ENCODE results near the gene MKKS. TPM values are rescaled to one million over a fixed set of nuclear protein-coding genes. Genes with fewer than 3 reads are reported as not detected.

The MKKS gene
- total and polyA plus RNA-seq, 2 donors (not counting 1 experiment from before 2014, with no cell fraction given), result 6.0 to 12.6 TPM

- H3K9me3 Mint-ChIP-seq (ENCODE audit: insufficient read depth), result no peaks in the 10 kb centered on the region
- H3K27ac Mint-ChIP-seq, result no peak overlapping the region
- Histone ChIP-seq H3K36me3 (replicated peaks in 1 of 2; ENCODE audit: control extremely low read depth in 1 of 2, control insufficient read depth in 1 of 2, extremely low read depth in 1 of 2, insufficient read depth in 2 of 2, low read length in 1 of 2) (no peaks in the 10 kb centered on the region), H2AFZ (ENCODE audit: insufficient read depth, low read depth, low read length, poor library complexity, severe bottlenecking) (no peak overlapping the region), H3K9ac (ENCODE audit: low read length) (no peak overlapping the region), H3K79me2 (ENCODE audit: control insufficient read depth, insufficient read depth, low read length) (no peaks in the 10 kb centered on the region), H3K4me3 (ENCODE audit: control extremely low read depth in 1 of 5, extremely low read depth in 1 of 5, insufficient read depth in 1 of 5, low read depth in 2 of 5, low read length in 4 of 5) (no peak overlapping the region), H4K20me1 (ENCODE audit: control insufficient read depth, insufficient read depth, low read length, poor library complexity, severe bottlenecking) (no peaks in the 10 kb centered on the region), H3K27me3 (replicated peaks in 1 of 4; ENCODE audit: control extremely low read depth in 1 of 4, control insufficient read depth in 3 of 4, insufficient read depth in 4 of 4, low read length in 3 of 4) (no peaks in the 10 kb centered on the region), H3K4me2 (replicated peaks; ENCODE audit: low read depth, low read length, poor library complexity, severe bottlenecking) (no peak overlapping the region), H3K4me1 (ENCODE audit: control insufficient read depth in 2 of 2, insufficient read depth in 2 of 2, low read length in 2 of 2) (no peaks in the 10 kb centered on the region), H3K9me3 (ENCODE audit: control extremely low read depth in 1 of 3, control insufficient read depth in 2 of 3, insufficient read depth in 1 of 3, low read length in 2 of 3) (no peaks in the 10 kb centered on the region), H3K27ac (ENCODE audit: low read length in 2 of 2) (no peak overlapping the region)
- CTCF ChIA-PET, result no interaction called here
- POLR2A ChIA-PET, result no interaction called here
- no peaks in the 10 kb centered on the region for H3K4me1 Mint-ChIP-seq
- H3K27me3 Mint-ChIP-seq, result peaks cover 6% of the 10 kb centered on the region
- no peak overlapping the region for H3K4me3 Mint-ChIP-seq
- intact Hi-C loops (cut with micrococcal nuclease), result no loop called here
- no CpG with 5 or more reads among the region's 4 CpGs for WGBS (ENCODE audit: insufficient coverage)
- TF ChIP-seq EZH2 (IDR thresholded peaks at IDR 0.05; ENCODE audit: borderline replicate concordance, insufficient read depth, low read depth, low read length, poor library complexity, severe bottlenecking), result no peak
- no peak for TF ChIP-seq CTCF (IDR thresholded peaks at IDR 0.05)
- DNase-seq, result no peak
- no peak for ATAC-seq (ENCODE audit: low read depth)
Measured at GRCh38 chr20:10387686-10388085, 46.3 kb downstream of the MKKS start.

GRCh38 chr20:10385850-10386544 lies 48.0 kb downstream of the MKKS start:
- intact Hi-C loops (cut with micrococcal nuclease), result no loop called here
- DNase-seq (no peak), ATAC-seq (ENCODE audit: low read depth) (no peak)
- WGBS (ENCODE audit: insufficient coverage), result 95% methylated on average over 2 of the region's 4 CpGs
- POLR2A ChIA-PET, result no interaction called here
- H3K9me3 Mint-ChIP-seq (ENCODE audit: insufficient read depth), result no peaks in the 10 kb centered on the region
- TF ChIP-seq CTCF (IDR thresholded peaks at IDR 0.05) (no peak), EZH2 (IDR thresholded peaks at IDR 0.05; ENCODE audit: borderline replicate concordance, insufficient read depth, low read depth, low read length, poor library complexity, severe bottlenecking) (no peak)
- Histone ChIP-seq H2AFZ (ENCODE audit: insufficient read depth, low read depth, low read length, poor library complexity, severe bottlenecking) (no peak overlapping the region), H3K4me1 (ENCODE audit: control insufficient read depth in 2 of 2, insufficient read depth in 2 of 2, low read length in 2 of 2) (no peaks in the 10 kb centered on the region), H4K20me1 (ENCODE audit: control insufficient read depth, insufficient read depth, low read length, poor library complexity, severe bottlenecking) (no peaks in the 10 kb centered on the region), H3K36me3 (replicated peaks in 1 of 2; ENCODE audit: control extremely low read depth in 1 of 2, control insufficient read depth in 1 of 2, extremely low read depth in 1 of 2, insufficient read depth in 2 of 2, low read length in 1 of 2) (no peaks in the 10 kb centered on the region), H3K27ac (ENCODE audit: low read length in 2 of 2) (no peak overlapping the region), H3K79me2 (ENCODE audit: control insufficient read depth, insufficient read depth, low read length) (no peaks in the 10 kb centered on the region), H3K9me3 (ENCODE audit: control extremely low read depth in 1 of 3, control insufficient read depth in 2 of 3, insufficient read depth in 1 of 3, low read length in 2 of 3) (no peaks in the 10 kb centered on the region), H3K4me3 (ENCODE audit: control extremely low read depth in 1 of 5, extremely low read depth in 1 of 5, insufficient read depth in 1 of 5, low read depth in 2 of 5, low read length in 4 of 5) (no peak overlapping the region), H3K9ac (ENCODE audit: low read length) (no peak overlapping the region), H3K27me3 (replicated peaks in 1 of 4; ENCODE audit: control extremely low read depth in 1 of 4, control insufficient read depth in 3 of 4, insufficient read depth in 4 of 4, low read length in 3 of 4) (no peaks in the 10 kb centered on the region), H3K4me2 (replicated peaks; ENCODE audit: low read depth, low read length, poor library complexity, severe bottlenecking) (no peak overlapping the region)
- H3K4me1 Mint-ChIP-seq, result no peaks in the 10 kb centered on the region
- no peak overlapping the region for H3K27ac Mint-ChIP-seq
- no peak overlapping the region for H3K4me3 Mint-ChIP-seq
- CTCF ChIA-PET, result interaction anchor here (0.7 kb wide), 2 partner anchors 10 to 34 kb away, joined by 3 to 5 read pairs; no protein-coding TSS in a partner anchor
- peaks cover 6% of the 10 kb centered on the region for H3K27me3 Mint-ChIP-seq
